GM18907 (cell line): ENCODE measurements around the gene TWIST2.

Experiments used
- ATAC-seq: cut with Tn5 transposase; IDR thresholded peaks from one replicate; pipeline ENCODE4 v1.9.1; 2021; ENCODE audit warnings: mild to moderate bottlenecking, moderate library complexity; ENCODE audit not compliant: unreplicated experiment

Gene TWIST2

GRCh38 chr2:238949710-238950345, 101.9 kb downstream of the TWIST2 start:
- ATAC-seq: no peak

- no peak for ATAC-seq
Observed at GRCh38 chr2:238950551-238950950, 102.7 kb downstream of the TWIST2 start.

- no peak for ATAC-seq
Observed at GRCh38 chr2:238952261-238952919, 104.5 kb downstream of the TWIST2 start.

- no peak for ATAC-seq
Observed at GRCh38 chr2:238954841-238955591, 107.1 kb downstream of the TWIST2 start.

GRCh38 chr2:238955648-238956531, 108.0 kb downstream of the TWIST2 start:
- ATAC-seq: no peak

- no peak for ATAC-seq
Observed at GRCh38 chr2:238956676-238957075, 108.8 kb downstream of the TWIST2 start.
